HUES6 (cell line): ENCODE measurements around the gene R3HDM4.

Source experiments
- H3K27ac ChIP-seq: 2 replicates; pipeline ENCODE4 v1.7.0; 2013; ENCODE audit warnings: low read depth, mild to moderate bottlenecking, low read length, inconsistent platforms
- H3K27me3 ChIP-seq: 2 replicates; pipeline ENCODE4 v1.6.1; 2013; ENCODE audit warnings: low read length; ENCODE audit not compliant: control insufficient read depth, insufficient read depth
- H3K36me3 ChIP-seq: 2 replicates; pipeline ENCODE4 v1.6.1; 2013; ENCODE audit warnings: low read length; ENCODE audit not compliant: control insufficient read depth, insufficient read depth
- H3K4me1 ChIP-seq: 2 replicates; pipeline ENCODE4 v1.6.1; 2013; ENCODE audit warnings: low read length; ENCODE audit not compliant: control insufficient read depth, insufficient read depth
- H3K4me3 ChIP-seq: 2 replicates; pipeline ENCODE4 v1.5.1; 2013; ENCODE audit warnings: low read depth, low read length
- H3K9ac ChIP-seq: one replicate; pipeline ENCODE4 v1.6.1; 2013; ENCODE audit warnings: mild to moderate bottlenecking, low read length
- H3K9me3 ChIP-seq: 2 replicates; pipeline ENCODE4 v1.6.1; 2013; ENCODE audit warnings: low read depth, low read length; ENCODE audit not compliant: control insufficient read depth, insufficient read depth

Gene R3HDM4

DNA sequence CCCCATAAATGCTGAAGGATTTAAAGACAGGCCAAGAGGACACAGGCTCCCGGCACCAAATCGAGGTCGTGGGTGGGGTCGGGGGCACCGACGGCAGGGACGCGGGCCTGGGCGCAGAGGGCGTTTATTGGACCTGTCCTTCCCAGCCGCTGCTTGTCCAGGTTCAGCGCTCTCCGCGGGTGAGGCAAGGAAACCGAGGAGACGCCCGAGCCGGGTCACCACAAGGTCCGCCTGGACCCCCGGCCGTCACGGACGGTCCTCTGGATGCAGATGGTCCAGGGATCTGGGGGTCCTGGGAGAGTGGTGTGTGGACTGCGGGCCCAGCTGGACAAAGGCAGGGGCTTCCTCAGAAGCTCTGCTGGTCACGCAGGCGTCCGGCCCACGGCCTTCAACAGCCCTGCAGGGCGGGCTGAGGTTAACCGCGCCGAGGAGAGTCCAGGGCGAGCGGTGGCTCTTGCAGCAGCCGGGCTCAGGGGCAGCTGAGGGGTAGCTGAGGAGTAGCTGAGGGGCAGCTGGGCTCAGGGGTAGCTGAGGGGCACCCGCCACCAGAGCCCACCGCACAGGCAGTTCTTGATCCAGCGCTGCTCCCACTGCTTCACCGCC lies 45.1 kb downstream of the R3HDM4 start:
- peaks cover 27% of the 10 kb centered on the region for H3K36me3 ChIP-seq
- peaks cover 32% of the 10 kb centered on the region for H3K4me1 ChIP-seq
- no peaks in the 10 kb centered on the region for H3K9me3 ChIP-seq
- peaks cover 4% of the 10 kb centered on the region; the same call in 1 of the 2 replicates for H3K27me3 ChIP-seq
- H3K9ac ChIP-seq = no peak overlapping the region
- no peak overlapping the region for H3K4me3 ChIP-seq
- no peak overlapping the region for H3K27ac ChIP-seq

DNA sequence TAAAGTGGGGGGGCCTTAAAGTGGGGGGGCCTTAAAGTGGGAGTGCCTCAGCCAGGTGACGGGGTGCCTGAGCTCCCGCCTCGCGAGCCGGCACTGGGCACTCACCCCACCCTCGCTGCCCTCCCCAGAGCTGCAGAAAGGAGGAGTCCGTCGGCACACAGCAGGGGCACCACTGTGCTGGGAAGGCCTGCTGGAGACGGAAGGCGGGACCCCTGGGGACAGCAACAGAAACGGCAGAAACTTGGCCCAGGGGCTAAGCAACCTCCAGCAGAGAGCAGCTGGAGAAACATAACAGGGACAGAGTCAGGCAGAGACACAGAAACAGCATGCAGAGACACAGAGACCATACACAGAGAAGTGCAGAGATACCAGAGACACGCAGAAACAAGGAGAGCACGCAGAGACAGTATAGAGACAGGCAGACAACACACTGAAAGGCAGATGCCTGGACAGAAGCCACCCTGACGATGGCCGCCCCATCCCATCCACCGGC lies 45.7 kb downstream of the R3HDM4 start:
- Histone ChIP-seq H3K9ac (no peak overlapping the region), H3K27ac (no peak overlapping the region)

DNA sequence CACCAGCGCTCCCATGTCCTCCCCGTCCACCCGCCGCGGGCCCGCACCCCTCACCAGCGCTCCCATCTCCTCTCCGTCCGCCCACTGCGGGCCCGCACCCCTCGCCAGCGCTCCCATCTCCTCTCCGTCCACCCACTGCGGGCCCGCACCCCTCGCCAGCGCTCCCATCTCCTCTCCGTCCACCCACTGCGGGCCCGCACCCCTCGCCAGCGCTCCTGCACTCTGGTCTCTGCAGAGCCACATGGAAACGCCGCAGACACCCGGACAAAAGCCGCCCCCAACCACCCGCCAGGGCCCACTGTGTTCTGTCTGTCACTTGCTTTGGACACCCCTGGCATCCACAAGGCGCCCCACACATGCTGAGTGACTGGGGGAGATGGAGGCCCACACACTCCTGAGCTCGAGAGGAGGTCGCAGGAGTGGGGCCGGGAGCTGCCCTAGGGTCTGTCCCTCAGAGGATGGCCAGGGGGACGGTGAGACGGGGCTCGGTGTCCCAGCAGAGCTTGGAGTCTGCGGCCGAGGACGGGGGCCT lies 46.2 kb downstream of the R3HDM4 start:
- Histone ChIP-seq H3K9ac (no peak overlapping the region), H3K36me3 (peaks cover 27% of the 10 kb centered on the region), H3K9me3 (no peaks in the 10 kb centered on the region), H3K27me3 (peaks cover 4% of the 10 kb centered on the region; the same call in 1 of the 2 replicates), H3K27ac (no peak overlapping the region), H3K4me1 (peaks cover 26% of the 10 kb centered on the region), H3K4me3 (no peak overlapping the region)

More for the DNA sequence above, 45.7 kb downstream of the R3HDM4 start:
- Histone ChIP-seq H3K36me3 (peaks cover 27% of the 10 kb centered on the region), H3K9me3 (no peaks in the 10 kb centered on the region), H3K27me3 (peaks cover 4% of the 10 kb centered on the region; the same call in 1 of the 2 replicates), H3K4me3 (no peak overlapping the region), H3K4me1 (peaks cover 31% of the 10 kb centered on the region)

DNA sequence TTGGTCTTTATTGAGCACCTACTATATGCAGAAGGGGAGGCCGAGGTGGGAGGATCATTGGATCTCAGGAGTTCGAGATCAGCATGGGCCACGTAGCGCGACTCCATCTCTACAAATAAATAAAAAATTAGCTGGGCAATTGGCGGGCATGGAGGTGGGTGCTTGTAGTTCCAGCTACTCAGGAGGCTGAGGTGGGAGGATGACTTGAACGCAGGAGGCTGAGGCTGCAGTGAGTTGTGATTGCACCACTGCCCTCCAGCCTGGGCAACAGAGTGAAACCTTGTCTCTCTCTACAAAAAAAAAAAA lies 49.8 kb downstream of the R3HDM4 start:
- peaks cover 27% of the 10 kb centered on the region for H3K27me3 ChIP-seq
- no peak overlapping the region for H3K9ac ChIP-seq
- peak overlapping the region; percentile 51 for H3K4me3 ChIP-seq
- peaks cover 18% of the 10 kb centered on the region for H3K4me1 ChIP-seq
- H3K27ac ChIP-seq = no peak overlapping the region
- H3K9me3 ChIP-seq = no peaks in the 10 kb centered on the region
- H3K36me3 ChIP-seq = peaks cover 8% of the 10 kb centered on the region

DNA sequence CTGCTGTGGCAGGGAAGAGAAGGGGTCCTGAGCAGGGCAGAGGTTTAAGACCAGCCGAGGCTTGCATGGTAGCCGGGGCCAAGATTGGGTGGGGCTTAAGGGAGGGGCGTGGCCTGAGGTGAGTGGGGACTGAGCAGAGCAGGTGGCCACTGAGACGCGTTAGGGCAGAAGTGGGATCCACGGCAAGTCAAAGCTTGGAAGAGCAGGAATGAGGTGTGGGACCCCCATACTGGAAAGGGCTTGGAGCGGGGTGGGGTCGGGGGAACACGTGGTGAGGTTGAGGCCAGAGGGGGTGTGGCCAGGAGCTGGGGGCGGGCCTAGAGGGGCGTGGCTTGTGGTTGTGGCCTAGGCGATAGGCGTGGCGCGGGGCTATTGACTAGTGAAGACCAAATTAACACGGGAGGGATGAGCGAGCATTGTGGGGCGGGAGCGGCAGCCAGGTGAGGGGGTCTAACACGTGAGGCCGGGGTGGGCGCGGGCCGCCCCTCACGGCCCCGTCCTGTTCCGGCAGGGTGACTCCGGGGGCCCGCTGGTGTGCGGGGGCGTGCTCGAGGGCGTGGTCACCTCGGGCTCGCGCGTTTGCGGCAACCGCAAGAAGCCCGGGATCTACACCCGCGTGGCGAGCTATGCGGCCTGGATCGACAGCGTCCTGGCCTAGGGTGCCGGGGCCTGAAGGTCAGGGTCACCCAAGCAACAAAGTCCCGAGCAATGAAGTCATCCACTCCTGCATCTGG lies 50.3 kb downstream of the R3HDM4 start:
- H3K27ac ChIP-seq = no peak overlapping the region

DNA sequence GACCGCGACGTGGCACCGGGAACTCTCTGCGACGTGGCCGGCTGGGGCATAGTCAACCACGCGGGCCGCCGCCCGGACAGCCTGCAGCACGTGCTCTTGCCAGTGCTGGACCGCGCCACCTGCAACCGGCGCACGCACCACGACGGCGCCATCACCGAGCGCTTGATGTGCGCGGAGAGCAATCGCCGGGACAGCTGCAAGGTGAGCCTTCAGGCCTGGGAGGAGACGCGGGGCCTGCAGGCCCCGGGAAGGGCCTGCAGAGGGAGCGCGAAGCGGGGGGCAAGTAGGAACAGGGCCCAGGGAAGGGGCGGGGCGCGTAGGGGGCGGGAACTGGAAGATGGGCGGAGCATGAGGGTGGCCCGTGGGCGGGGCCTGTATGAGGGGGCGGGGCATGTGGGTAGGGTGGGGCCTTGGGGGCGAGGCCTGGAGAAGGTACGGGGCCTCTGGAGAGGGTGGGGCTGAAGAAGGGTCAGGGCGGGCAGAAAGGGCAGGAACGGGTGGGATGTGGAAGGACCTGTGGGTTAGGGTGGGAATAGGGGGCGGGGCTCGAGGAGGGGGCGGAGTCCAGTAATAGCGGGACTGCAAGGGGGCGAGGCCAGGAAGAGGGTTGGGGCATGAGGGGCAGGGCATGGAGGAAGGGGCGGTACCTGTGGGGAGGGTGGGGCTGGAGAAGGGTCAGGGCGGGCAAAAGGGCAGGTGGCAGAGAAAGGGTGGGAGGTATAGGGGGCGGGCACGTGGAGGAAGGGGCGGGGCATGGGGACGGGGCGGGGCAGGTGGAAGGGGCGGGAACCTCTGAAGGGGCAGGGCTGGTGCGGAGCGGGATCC lies 51.1 kb downstream of the R3HDM4 start:
- no peaks in the 10 kb centered on the region for H3K36me3 ChIP-seq
- H3K4me3 ChIP-seq = peak overlapping the region; percentile 51
- peaks cover 5% of the 10 kb centered on the region; the same call in 1 of the 2 replicates for H3K4me1 ChIP-seq
- peaks cover 27% of the 10 kb centered on the region for H3K27me3 ChIP-seq
- H3K9me3 ChIP-seq = no peaks in the 10 kb centered on the region
- H3K27ac ChIP-seq = no peak overlapping the region
- H3K9ac ChIP-seq = no peak overlapping the region

More for the DNA sequence above, 50.3 kb downstream of the R3HDM4 start:
- peaks cover 3% of the 10 kb centered on the region; the same call in 1 of the 2 replicates for H3K36me3 ChIP-seq
- H3K9ac ChIP-seq = no peak overlapping the region
- peak overlapping the region; percentile 51 for H3K4me3 ChIP-seq
- peaks cover 13% of the 10 kb centered on the region for H3K4me1 ChIP-seq
- peaks cover 27% of the 10 kb centered on the region for H3K27me3 ChIP-seq
- H3K9me3 ChIP-seq = no peaks in the 10 kb centered on the region

DNA sequence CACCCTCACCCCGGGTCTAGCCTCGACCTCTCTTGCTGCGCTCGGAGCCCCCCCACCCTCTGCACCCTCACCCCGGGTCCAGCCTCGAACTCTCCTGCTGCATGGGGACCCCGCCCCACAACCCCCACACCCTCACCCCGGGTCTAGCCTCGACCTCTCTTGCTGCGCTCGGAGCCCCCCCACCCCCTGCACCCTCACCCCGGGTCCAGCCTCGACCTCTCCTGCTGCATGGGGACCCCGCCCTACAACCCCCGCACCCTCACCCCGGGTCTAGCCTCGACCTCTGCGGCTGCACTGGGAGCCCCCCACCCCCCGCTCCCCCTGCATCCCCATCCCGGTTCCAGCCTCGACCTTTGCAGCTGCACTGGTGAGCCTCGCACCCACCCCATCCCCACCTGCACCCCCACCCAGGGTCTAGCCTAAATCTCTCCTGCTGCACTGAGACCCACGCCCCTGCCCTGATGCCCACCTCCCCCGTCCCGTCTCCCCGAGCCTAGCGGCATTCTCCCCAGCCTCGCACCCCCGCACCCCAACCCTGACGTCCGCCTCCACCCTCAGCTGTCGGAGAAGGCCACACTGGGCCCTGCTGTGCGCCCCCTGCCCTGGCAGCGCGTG lies 51.8 kb downstream of the R3HDM4 start:
- peaks cover 27% of the 10 kb centered on the region for H3K27me3 ChIP-seq
- H3K4me1 ChIP-seq = peaks cover 3% of the 10 kb centered on the region; the same call in 1 of the 2 replicates
- H3K27ac ChIP-seq = no peak overlapping the region
- H3K4me3 ChIP-seq = peak overlapping the region; percentile 47
- no peaks in the 10 kb centered on the region for H3K9me3 ChIP-seq
- H3K36me3 ChIP-seq = no peaks in the 10 kb centered on the region
- H3K9ac ChIP-seq = no peak overlapping the region

DNA sequence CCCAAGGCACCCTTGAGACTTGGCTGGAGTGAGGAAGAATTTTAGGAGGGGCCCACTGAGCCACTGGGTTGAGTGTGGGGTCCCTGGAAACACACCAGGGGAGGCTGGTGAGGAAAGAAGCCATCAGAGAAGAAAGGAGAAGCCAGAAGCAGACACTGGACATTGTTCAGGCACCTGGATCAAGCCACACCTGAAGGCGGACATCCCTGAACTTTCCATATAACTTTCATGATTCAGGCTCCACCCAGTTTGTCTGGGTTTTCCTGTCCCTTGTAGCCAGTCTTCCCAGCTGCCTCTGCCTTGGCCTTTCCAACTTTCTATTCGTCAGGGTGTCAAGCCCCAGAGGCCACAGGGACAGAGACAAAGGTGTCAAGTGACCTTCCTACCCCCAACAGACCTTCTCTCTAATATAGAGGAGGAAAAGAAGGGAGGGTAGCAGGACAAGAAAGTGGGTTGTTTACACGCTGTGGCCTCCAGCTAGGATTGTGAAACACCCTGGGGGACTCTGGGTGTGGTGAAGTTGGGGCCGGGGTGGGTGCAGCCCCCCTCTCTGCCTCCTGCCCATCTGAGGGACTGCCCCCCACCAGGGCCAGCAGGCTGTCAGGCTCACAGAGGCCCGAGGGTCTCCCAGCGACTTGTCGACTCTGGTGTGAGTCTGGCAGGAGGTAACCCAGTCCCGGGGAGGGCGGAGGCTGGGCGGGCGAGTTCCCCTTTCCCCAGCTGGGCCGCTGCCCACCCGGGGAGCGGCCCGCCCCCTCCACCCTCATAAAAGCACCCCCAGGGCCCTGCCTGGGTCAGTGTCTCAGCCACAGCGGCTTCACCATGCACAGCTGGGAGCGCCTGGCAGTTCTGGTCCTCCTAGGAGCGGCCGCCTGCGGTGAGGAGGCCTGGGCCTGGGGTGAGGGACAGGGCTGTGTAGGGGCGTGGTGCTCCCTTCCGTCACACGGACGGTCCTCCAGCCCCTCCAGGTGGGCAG lies 53.9 kb downstream of the R3HDM4 start, which contains the start of gene CFD:
CFD (plus strand) TSS at position 797 of the 976 bp plus-strand sequence; CDS start at position 823, 26 bp downstream.
- Histone ChIP-seq H3K27ac (no peak within 1 kb of the TSS), H3K9ac (peak within 1 kb of the TSS; percentile 62), H3K4me1 (peaks cover 3% of the 10 kb centered on the region; the same call in 1 of the 2 replicates), H3K4me3 (peak within 1 kb of the TSS; percentile 65), H3K36me3 (no peaks in the 10 kb centered on the region), H3K27me3 (peaks cover 27% of the 10 kb centered on the region), H3K9me3 (no peaks in the 10 kb centered on the region)

DNA sequence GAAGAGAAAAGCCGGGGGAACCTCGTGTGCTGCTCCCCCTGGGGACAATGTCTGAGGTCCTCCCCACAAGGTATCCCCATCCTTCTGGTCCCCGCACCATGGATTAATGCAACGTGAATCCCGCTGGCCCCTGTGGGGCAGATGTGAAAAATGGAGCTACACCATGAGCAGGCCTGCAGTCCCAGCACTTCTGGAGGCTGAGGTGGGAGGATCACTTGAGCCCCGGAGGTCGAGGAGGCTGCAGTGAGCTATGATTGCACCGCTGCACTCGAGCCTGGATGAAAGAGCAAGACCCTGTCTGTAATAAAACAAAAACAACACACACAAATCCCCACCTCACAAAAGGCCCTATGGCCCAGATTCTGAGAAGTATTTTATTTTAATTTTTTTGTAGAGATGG lies 54.7 kb downstream of the R3HDM4 start:
- peaks cover 3% of the 10 kb centered on the region; the same call in 1 of the 2 replicates for H3K4me1 ChIP-seq
- H3K36me3 ChIP-seq = no peaks in the 10 kb centered on the region
- no peak overlapping the region for H3K9ac ChIP-seq
- H3K9me3 ChIP-seq = no peaks in the 10 kb centered on the region
- no peak overlapping the region for H3K27ac ChIP-seq
- peaks cover 27% of the 10 kb centered on the region for H3K27me3 ChIP-seq
- no peak overlapping the region for H3K4me3 ChIP-seq
